K562 (cell line): ENCODE measurements around the gene HAUS1. TPM values are rescaled to one million over a fixed set of nuclear protein-coding genes. Genes with fewer than 3 reads are reported as not detected.

Source experiments
- EGR1 ChIP-seq: fragments of 450-650 bp; conservative IDR thresholded peaks from 2 replicates; pipeline ENCODE4 v1.6.1; 2017; ENCODE audit warnings: mild to moderate bottlenecking
- NCOR1 ChIP-seq: fragments of 450-650 bp; IDR thresholded peaks from 2 replicates; pipeline ENCODE4 v1.6.1; 2016; ENCODE audit warnings: mild to moderate bottlenecking, moderate library complexity
- NFRKB ChIP-seq: fragments of 450-650 bp; IDR thresholded peaks from 2 replicates; pipeline ENCODE4 v1.6.1; 2016; ENCODE audit warnings: low read depth
- PHB ChIP-seq: fragments of 250-450 bp; sonication (Bioruptor Pico); IDR thresholded peaks from 2 replicates; pipeline ENCODE4 v1.5.0; 2021
- ZNF165 ChIP-seq: fragments of 250-450 bp; sonication (Bioruptor Pico); IDR thresholded peaks from 2 replicates; pipeline ENCODE4 v1.4.0; 2020; ENCODE audit warnings: borderline replicate concordance
- ZNF75A ChIP-seq: fragments of 450-650 bp; formaldehyde crosslinking; IDR thresholded peaks from 2 replicates; pipeline ENCODE4 v1.4.0; 2020; ENCODE audit warnings: mild to moderate bottlenecking
- ZNF764 ChIP-seq: fragments of 250-450 bp; sonication (Bioruptor Pico); IDR thresholded peaks from 2 replicates; pipeline ENCODE4 v1.4.0; 2020; ENCODE audit warnings: low read depth, mild to moderate bottlenecking, moderate library complexity
- polyA plus RNA-seq, 8 experiments: library from polyadenylated mRNA; depleted of rRNA in 4 of 8; stranded (reverse) in 5 of 8; unstranded in 3 of 8; fragments of >200 nt; fragmentation: Nextera tagmentation in 2 of 8; fragmentation: Illumina TruSeq in 1 of 8; extraction: Ambion mirVana in 2 of 8; extraction: Trizol in 1 of 8; gene quantifications; 2 replicates each; pipeline versions ENCODE4 v1.2.1 to v1.2.3, GENCODE V29; 2011 to 2014; ENCODE audit warnings: inconsistent platforms in 1 of 8, missing spikeins in 1 of 8
- total RNA-seq, 7 experiments: library from RNA; depleted of rRNA in 6 of 7; stranded (reverse); fragments of >200 nt in 6 of 7; fragmentation: Illumina TruSeq in 2 of 7; extraction: Trizol in 2 of 7; gene quantifications; 2 replicates each; pipeline versions ENCODE4 v1.2.1 to v1.2.3, GENCODE V29; 2011 to 2021; ENCODE audit warnings: low replicate concordance in 1 of 7
- TF ChIP-seq, protein P1 (sequence below): fragments of 450-650 bp; IDR thresholded peaks from 2 replicates; pipeline ENCODE4 v1.6.1; 2016; ENCODE audit warnings: mild to moderate bottlenecking, moderate library complexity
- TF ChIP-seq, protein P2 (sequence below), 3 experiments: fragments of 200-800 bp in 1 of 3; fragments of 250-450 bp in 1 of 3; fragments of 450-650 bp in 1 of 3; sonication (Bioruptor Pico) in 1 of 3; sonication (Bioruptor generic) in 1 of 3; formaldehyde crosslinking in 1 of 3; IDR thresholded peaks; 2 replicates each; pipeline versions ENCODE4 v1.6.1 to v1.8.0; 2016 to 2022; ENCODE audit warnings: mild to moderate bottlenecking in 2 of 3, missing genetic modification characterization in 2 of 3, missing compliant biosample characterization in 1 of 3, moderate library complexity in 1 of 3
- TF ChIP-seq, protein P3 (sequence below): fragments of 250-450 bp; sonication (Bioruptor Pico); IDR thresholded peaks from 2 replicates; pipeline ENCODE4 v1.4.0; 2020; ENCODE audit warnings: mild to moderate bottlenecking, moderate library complexity

Gene HAUS1
- total and polyA plus RNA-seq, 9 of the 15 experiments (the other 6 are each of a cell fraction or from before 2014, with no cell fraction given) = 45.6 to 135 (median 76.3) TPM

DNA sequence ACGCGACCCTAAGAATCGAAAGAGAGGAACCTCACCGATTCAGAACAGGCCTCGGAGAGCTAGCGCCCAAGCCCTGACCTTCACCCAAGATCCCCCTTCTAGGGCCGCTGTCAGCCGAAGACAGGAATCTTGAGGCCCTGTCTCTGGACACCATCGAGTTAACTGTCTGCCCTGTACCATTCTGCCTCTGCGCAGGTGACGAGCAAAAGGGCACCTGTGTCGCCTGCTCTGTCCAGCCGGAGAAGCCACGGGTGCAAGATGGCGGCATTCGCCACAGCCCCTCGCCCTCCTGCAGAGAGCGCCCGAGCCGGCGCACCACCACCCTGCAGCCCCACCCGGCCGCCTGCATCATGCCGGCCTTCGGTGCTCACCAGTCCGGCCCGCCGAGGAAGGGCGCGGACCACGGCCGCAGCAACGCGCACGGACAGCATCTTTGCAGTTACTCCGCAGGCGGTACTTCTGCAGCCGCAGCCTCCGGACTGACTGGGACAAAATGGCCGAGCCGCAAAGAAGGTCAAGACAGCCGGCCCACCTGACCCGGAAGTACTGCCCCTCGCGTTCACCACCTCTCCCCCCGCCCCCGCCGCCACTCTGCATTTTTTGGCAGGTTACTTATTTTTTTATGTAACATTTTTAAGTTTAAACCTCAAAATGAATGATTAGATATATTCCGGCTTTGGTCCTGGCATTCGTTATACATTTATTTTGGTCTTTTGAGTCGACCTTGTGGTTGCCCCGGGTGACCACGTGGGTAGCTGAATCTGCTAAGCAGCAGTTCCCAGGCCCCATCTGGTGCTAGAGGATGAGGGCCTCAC is 6.2 kb upstream of the HAUS1 start, which contains the start of gene ATP5F1A (continued):
- TF ChIP-seq, protein P1, sequence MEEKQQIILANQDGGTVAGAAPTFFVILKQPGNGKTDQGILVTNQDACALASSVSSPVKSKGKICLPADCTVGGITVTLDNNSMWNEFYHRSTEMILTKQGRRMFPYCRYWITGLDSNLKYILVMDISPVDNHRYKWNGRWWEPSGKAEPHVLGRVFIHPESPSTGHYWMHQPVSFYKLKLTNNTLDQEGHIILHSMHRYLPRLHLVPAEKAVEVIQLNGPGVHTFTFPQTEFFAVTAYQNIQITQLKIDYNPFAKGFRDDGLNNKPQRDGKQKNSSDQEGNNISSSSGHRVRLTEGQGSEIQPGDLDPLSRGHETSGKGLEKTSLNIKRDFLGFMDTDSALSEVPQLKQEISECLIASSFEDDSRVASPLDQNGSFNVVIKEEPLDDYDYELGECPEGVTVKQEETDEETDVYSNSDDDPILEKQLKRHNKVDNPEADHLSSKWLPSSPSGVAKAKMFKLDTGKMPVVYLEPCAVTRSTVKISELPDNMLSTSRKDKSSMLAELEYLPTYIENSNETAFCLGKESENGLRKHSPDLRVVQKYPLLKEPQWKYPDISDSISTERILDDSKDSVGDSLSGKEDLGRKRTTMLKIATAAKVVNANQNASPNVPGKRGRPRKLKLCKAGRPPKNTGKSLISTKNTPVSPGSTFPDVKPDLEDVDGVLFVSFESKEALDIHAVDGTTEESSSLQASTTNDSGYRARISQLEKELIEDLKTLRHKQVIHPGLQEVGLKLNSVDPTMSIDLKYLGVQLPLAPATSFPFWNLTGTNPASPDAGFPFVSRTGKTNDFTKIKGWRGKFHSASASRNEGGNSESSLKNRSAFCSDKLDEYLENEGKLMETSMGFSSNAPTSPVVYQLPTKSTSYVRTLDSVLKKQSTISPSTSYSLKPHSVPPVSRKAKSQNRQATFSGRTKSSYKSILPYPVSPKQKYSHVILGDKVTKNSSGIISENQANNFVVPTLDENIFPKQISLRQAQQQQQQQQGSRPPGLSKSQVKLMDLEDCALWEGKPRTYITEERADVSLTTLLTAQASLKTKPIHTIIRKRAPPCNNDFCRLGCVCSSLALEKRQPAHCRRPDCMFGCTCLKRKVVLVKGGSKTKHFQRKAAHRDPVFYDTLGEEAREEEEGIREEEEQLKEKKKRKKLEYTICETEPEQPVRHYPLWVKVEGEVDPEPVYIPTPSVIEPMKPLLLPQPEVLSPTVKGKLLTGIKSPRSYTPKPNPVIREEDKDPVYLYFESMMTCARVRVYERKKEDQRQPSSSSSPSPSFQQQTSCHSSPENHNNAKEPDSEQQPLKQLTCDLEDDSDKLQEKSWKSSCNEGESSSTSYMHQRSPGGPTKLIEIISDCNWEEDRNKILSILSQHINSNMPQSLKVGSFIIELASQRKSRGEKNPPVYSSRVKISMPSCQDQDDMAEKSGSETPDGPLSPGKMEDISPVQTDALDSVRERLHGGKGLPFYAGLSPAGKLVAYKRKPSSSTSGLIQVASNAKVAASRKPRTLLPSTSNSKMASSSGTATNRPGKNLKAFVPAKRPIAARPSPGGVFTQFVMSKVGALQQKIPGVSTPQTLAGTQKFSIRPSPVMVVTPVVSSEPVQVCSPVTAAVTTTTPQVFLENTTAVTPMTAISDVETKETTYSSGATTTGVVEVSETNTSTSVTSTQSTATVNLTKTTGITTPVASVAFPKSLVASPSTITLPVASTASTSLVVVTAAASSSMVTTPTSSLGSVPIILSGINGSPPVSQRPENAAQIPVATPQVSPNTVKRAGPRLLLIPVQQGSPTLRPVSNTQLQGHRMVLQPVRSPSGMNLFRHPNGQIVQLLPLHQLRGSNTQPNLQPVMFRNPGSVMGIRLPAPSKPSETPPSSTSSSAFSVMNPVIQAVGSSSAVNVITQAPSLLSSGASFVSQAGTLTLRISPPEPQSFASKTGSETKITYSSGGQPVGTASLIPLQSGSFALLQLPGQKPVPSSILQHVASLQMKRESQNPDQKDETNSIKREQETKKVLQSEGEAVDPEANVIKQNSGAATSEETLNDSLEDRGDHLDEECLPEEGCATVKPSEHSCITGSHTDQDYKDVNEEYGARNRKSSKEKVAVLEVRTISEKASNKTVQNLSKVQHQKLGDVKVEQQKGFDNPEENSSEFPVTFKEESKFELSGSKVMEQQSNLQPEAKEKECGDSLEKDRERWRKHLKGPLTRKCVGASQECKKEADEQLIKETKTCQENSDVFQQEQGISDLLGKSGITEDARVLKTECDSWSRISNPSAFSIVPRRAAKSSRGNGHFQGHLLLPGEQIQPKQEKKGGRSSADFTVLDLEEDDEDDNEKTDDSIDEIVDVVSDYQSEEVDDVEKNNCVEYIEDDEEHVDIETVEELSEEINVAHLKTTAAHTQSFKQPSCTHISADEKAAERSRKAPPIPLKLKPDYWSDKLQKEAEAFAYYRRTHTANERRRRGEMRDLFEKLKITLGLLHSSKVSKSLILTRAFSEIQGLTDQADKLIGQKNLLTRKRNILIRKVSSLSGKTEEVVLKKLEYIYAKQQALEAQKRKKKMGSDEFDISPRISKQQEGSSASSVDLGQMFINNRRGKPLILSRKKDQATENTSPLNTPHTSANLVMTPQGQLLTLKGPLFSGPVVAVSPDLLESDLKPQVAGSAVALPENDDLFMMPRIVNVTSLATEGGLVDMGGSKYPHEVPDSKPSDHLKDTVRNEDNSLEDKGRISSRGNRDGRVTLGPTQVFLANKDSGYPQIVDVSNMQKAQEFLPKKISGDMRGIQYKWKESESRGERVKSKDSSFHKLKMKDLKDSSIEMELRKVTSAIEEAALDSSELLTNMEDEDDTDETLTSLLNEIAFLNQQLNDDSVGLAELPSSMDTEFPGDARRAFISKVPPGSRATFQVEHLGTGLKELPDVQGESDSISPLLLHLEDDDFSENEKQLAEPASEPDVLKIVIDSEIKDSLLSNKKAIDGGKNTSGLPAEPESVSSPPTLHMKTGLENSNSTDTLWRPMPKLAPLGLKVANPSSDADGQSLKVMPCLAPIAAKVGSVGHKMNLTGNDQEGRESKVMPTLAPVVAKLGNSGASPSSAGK = peak; percentile 83
- TF ChIP-seq, protein P2, sequence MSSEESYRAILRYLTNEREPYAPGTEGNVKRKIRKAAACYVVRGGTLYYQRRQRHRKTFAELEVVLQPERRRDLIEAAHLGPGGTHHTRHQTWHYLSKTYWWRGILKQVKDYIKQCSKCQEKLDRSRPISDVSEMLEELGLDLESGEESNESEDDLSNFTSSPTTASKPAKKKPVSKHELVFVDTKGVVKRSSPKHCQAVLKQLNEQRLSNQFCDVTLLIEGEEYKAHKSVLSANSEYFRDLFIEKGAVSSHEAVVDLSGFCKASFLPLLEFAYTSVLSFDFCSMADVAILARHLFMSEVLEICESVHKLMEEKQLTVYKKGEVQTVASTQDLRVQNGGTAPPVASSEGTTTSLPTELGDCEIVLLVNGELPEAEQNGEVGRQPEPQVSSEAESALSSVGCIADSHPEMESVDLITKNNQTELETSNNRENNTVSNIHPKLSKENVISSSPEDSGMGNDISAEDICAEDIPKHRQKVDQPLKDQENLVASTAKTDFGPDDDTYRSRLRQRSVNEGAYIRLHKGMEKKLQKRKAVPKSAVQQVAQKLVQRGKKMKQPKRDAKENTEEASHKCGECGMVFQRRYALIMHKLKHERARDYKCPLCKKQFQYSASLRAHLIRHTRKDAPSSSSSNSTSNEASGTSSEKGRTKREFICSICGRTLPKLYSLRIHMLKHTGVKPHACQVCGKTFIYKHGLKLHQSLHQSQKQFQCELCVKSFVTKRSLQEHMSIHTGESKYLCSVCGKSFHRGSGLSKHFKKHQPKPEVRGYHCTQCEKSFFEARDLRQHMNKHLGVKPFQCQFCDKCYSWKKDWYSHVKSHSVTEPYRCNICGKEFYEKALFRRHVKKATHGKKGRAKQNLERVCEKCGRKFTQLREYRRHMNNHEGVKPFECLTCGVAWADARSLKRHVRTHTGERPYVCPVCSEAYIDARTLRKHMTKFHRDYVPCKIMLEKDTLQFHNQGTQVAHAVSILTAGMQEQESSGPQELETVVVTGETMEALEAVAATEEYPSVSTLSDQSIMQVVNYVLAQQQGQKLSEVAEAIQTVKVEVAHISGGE (CRISPR knock-in tag; IDR thresholded peaks at IDR 0.05) = peak in 1 of 3 experiments; percentile 55; a peak in 1 of 6 replicates
- TF ChIP-seq, protein P3, sequence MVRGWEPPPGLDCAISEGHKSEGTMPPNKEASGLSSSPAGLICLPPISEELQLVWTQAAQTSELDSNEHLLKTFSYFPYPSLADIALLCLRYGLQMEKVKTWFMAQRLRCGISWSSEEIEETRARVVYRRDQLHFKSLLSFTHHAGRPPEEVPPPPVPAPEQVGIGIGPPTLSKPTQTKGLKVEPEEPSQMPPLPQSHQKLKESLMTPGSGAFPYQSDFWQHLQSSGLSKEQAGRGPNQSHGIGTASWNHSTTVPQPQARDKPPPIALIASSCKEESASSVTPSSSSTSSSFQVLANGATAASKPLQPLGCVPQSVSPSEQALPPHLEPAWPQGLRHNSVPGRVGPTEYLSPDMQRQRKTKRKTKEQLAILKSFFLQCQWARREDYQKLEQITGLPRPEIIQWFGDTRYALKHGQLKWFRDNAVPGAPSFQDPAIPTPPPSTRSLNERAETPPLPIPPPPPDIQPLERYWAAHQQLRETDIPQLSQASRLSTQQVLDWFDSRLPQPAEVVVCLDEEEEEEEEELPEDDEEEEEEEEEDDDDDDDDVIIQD = 0 out of 2 replicates have a peak, but pooled peaks have one; percentile 11
- TF ChIP-seq NFRKB (peak; percentile 77; the same call in 1 of the 2 replicates), ZNF75A (CRISPR knock-in tag) (peak; percentile 44; the same call in 1 of the 2 replicates), EGR1 (peak; percentile 45), PHB (CRISPR knock-in tag) (no peak), NCOR1 (0 out of 2 replicates have a peak, but pooled peaks have one; percentile 3), ZNF764 (CRISPR knock-in tag) (no peak), ZNF165 (CRISPR knock-in tag) (0 out of 2 replicates have a peak, but pooled peaks have one; percentile 26)
